GM12864 (cell line): ENCODE measurements around the gene HTD2.

Experiments
- DNase-seq: peaks from one replicate; pipeline ENCODE4 v3.0.0-alpha.2; 2011; ENCODE audit warnings: low read depth
- H3K4me3 ChIP-seq: 2 replicates; pipeline ENCODE4 v1.5.1; 2011; ENCODE audit warnings: mild to moderate bottlenecking, low read depth, low read length, control low read depth
- CTCF ChIP-seq: IDR thresholded peaks from 2 replicates; pipeline ENCODE4 v1.5.1; 2011; ENCODE audit warnings: low read depth, mild to moderate bottlenecking, moderate library complexity, low read length, control low read depth, inconsistent platforms; ENCODE audit errors: missing control alignments

Gene HTD2

GRCh38 chr3:58358808-58359207, 52.5 kb downstream of the HTD2 start:
- DNase-seq, result no peak
- H3K4me3 ChIP-seq, result no peak overlapping the region
- TF ChIP-seq CTCF, result no peak

DNA sequence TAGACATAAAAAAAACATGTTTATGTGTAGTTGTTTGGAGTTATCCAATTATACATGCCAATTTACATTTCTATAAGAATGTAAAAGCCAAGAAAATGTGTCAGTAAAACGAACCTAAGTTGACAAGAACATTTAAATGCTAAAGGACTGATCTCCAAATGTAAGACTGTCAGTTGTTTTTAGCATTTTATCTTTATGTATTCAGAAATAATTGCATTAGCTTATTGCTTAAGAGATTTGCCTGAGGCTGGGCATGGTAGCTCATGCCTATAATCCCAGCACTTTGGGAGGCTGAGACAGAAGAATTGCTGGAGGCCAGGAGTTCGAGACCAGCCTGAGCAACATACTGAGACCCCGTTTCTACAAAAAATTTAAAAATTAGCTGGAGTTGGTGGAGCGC, 53.3 kb downstream of the HTD2 start:
- no peak for DNase-seq
- no peak for TF ChIP-seq CTCF

DNA sequence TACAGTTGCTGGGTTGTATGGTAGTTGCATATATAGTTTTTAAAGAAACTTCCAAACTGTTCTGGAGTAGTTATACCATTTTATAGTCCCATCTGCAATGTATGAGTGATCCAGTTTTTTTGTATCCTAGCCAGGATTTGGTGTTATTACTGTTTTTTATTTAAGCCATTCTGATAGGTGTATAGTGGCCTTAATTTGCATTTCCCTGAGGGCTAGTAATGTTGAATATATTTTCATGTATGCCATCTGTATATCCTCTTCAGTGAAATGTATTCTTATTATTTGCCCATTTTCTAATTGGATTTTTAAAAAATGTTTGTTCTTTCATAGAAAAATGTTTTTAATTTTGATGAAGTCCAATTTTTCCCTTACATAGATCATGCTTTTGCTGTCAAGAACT, 55.5 kb downstream of the HTD2 start:
- no peak for TF ChIP-seq CTCF
- DNase-seq, result no peak

More for the DNA sequence above, 53.3 kb downstream of the HTD2 start:
- no peak overlapping the region for H3K4me3 ChIP-seq

DNA sequence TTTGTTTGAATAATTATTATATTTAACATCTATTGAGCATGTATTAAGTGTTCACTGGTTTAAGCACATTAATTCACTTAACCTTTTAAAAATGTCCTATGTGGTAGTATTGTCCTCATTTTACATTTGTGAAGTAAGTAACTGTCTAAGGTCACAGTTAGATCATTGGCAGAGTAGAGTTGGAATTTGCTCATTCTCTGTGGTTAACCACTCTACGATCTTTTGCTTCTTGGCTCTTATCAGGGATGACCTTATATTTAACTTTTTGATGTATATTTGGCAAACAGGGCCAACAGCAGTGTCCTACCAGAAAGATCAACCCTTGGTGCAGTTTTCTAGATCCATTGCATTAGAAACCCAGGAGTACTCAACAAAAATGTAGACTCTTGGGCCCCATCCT, 60.4 kb downstream of the HTD2 start:
- no peak for TF ChIP-seq CTCF

More for the DNA sequence above, 55.5 kb downstream of the HTD2 start:
- no peak overlapping the region for H3K4me3 ChIP-seq

DNA sequence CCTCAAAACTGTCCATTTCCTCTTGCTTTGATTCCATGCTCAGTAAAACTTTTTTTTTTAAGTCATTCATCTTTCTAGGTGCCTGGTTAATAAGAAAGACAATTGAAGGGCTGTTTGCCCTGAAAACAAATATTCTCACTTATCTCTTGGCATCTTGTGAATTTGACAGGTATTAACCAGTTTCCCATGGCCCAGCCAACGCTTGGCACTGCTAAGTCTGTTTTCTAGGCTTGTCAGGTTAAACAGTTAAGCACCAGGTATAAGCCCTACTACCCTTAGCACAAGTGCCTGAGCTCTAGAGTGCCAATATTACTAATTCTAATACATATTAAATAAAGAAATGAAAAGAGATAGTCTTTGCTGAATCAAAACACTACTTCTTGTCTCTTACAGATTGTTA, 62.7 kb downstream of the HTD2 start:
- TF ChIP-seq CTCF, result no peak
- no peak for DNase-seq

More for the DNA sequence above, 60.4 kb downstream of the HTD2 start:
- H3K4me3 ChIP-seq, result no peak overlapping the region
- DNase-seq, result no peak

More for the DNA sequence above, 62.7 kb downstream of the HTD2 start:
- H3K4me3 ChIP-seq, result no peak overlapping the region
